Activated CD8-positive, alpha-beta T cell treated with anti-CD3 and anti-CD28 coated beads for 36 hours (primary cell): ENCODE results near the gene CCDC12. TPM values are rescaled to one million over a fixed set of nuclear protein-coding genes. Genes with fewer than 3 reads are reported as not detected.
"Not testable (repeated sequence)": the region's sequence is repeated elsewhere in the genome, so short reads cannot be mapped to it uniquely, and the experiment has no call there.

Source experiments
- ATAC-seq: fragments of 200-7000 bp; cut with Tn5 transposase; one replicate; pipeline ENCODE4 v1.10.0; 2021; ENCODE audit warnings: mild to moderate bottlenecking, moderate library complexity
- CTCF ChIA-PET: fragments of 350-600 bp; sonication (Branson Sonifier 250); formaldehyde crosslinking; loops from one replicate; lab custom pipeline; 2021; ENCODE audit warnings: antibody characterized with exemption; lab: Charles Lee
- POLR2A ChIA-PET: fragments of 350-600 bp; sonication (Branson Sonifier 250); formaldehyde crosslinking; loops from one replicate; lab custom pipeline; 2021; ENCODE audit warnings: antibody characterized with exemption; lab: Charles Lee
- DNase-seq: peaks from one replicate; pipeline ENCODE4 v3.0.0-alpha.2; 2020
- H3K27ac Mint-ChIP-seq: one replicate; pipeline ENCODE4 v1.8.0; 2021; ENCODE audit warnings: mild to moderate bottlenecking, mixed read lengths
- H3K27me3 Mint-ChIP-seq: one replicate; pipeline ENCODE4 v1.8.0; 2021; ENCODE audit warnings: mixed read lengths
- H3K36me3 Mint-ChIP-seq: one replicate; pipeline ENCODE4 v1.8.0; 2021; ENCODE audit warnings: low read depth, mixed read lengths
- H3K4me1 Mint-ChIP-seq: one replicate; pipeline ENCODE4 v1.8.0; 2021; ENCODE audit warnings: low read depth, mixed read lengths
- H3K4me3 Mint-ChIP-seq: one replicate; pipeline ENCODE4 v1.8.0; 2021; ENCODE audit warnings: mild to moderate bottlenecking, moderate library complexity, mixed read lengths
- H3K9me3 Mint-ChIP-seq: one replicate; pipeline ENCODE4 v1.8.0; 2021; ENCODE audit warnings: mixed read lengths
- CTCF ChIP-seq: fragments of 200-600 bp; IDR thresholded peaks from one replicate; pipeline ENCODE4 v1.8.0; 2022; ENCODE audit warnings: antibody characterized with exemption, mild to moderate bottlenecking
- intact Hi-C: fragments of 100-400 bp; cut with micrococcal nuclease; formaldehyde crosslinking; loops from one replicate; pipeline ENCODE4 v1.10.0; 2022
- total RNA-seq, 2 experiments: library from RNA; stranded (reverse); gene quantifications; one replicate each; pipeline ENCODE4 v1.2.3, GENCODE V29; 2021

The CCDC12 gene
- total RNA-seq, 2 experiments from 2014 or later: 51.2 to 51.6 TPM

GRCh38 chr3:46968783-46969428 lies 7.6 kb downstream of the CCDC12 start:
- intact Hi-C loops: no loop called here
- Mint-ChIP-seq H3K4me1 (peaks cover 83% of the 10 kb centered on the region), H3K27me3 (no peaks in the 10 kb centered on the region), H3K36me3 (peaks cover 50% of the 10 kb centered on the region), H3K27ac (peak overlapping the region; percentile 59), H3K4me3 (no peak overlapping the region), H3K9me3 (no peaks in the 10 kb centered on the region)
- ATAC-seq (no peak), DNase-seq (no peak)
- ChIA-PET POLR2A (interaction anchor here (0.8 to 7.3 kb wide), 4 partner anchors 10 to 15 kb away, joined by 3 to 40 read pairs (median 10); partner anchors contain the start of gene NBEAL2), CTCF (no interaction called here)
- no peak for TF ChIP-seq CTCF

GRCh38 chr3:46966811-46967210 lies 9.7 kb downstream of the CCDC12 start:
- Mint-ChIP-seq H3K36me3 (peaks cover 51% of the 10 kb centered on the region), H3K9me3 (no peaks in the 10 kb centered on the region), H3K27ac (peak overlapping the region; percentile 61), H3K27me3 (no peaks in the 10 kb centered on the region), H3K4me3 (no peak overlapping the region), H3K4me1 (peaks cover 82% of the 10 kb centered on the region)
- POLR2A ChIA-PET: interaction anchor here (2.1 to 7.3 kb wide), 2 partner anchors 13 to 19 kb away, joined by 8 to 40 read pairs; partner anchors contain the start of gene NBEAL2
- peak; percentile 48 for ATAC-seq
- CTCF ChIA-PET: interaction anchor here (1.5 kb wide), 1 partner anchor 10 kb away, joined by 4 read pairs; no protein-coding TSS in a partner anchor
- no peak for DNase-seq
- intact Hi-C loops: no loop called here
- no peak for TF ChIP-seq CTCF

- Mint-ChIP-seq H3K27me3 (no peaks in the 10 kb centered on the region), H3K4me1 (peaks cover 82% of the 10 kb centered on the region), H3K36me3 (peaks cover 46% of the 10 kb centered on the region), H3K4me3 (no peak overlapping the region), H3K9me3 (no peaks in the 10 kb centered on the region), H3K27ac (peak overlapping the region; percentile 76)
- TF ChIP-seq CTCF: no peak
- ATAC-seq (no peak), DNase-seq (peak; percentile 52)
- ChIA-PET POLR2A (interaction anchor here (0.6 to 7.3 kb wide), 6 partner anchors 9 to 63 kb away, joined by 3 to 40 read pairs (median 6); partner anchors contain the start of gene NBEAL2), CTCF (interaction anchor here (1.5 to 1.7 kb wide), 2 partner anchors 9 to 34 kb away, joined by 3 to 4 read pairs; no protein-coding TSS in a partner anchor)
- intact Hi-C loops: no loop called here
Observed at GRCh38 chr3:46965151-46965550, 11.4 kb downstream of the CCDC12 start.

GRCh38 chr3:46964038-46964590 lies 12.4 kb downstream of the CCDC12 start:
- intact Hi-C loops, H3K27me3 Mint-ChIP-seq, H3K27ac Mint-ChIP-seq, DNase-seq, H3K9me3 Mint-ChIP-seq, CTCF ChIA-PET, ATAC-seq, H3K4me3 Mint-ChIP-seq: not testable (repeated sequence)
- H3K4me1 Mint-ChIP-seq: peaks cover 82% of the 10 kb centered on the region
- POLR2A ChIA-PET: interaction anchor here (0.6 to 7.3 kb wide), 3 partner anchors 8 to 16 kb away, joined by 3 to 40 read pairs (median 5); partner anchors contain the start of gene NBEAL2
- H3K36me3 Mint-ChIP-seq: peaks cover 43% of the 10 kb centered on the region

GRCh38 chr3:46962990-46963389 lies 13.6 kb downstream of the CCDC12 start:
- H3K36me3 Mint-ChIP-seq: peaks cover 49% of the 10 kb centered on the region
- ATAC-seq: no peak
- H3K27me3 Mint-ChIP-seq: no peaks in the 10 kb centered on the region
- peaks cover 82% of the 10 kb centered on the region for H3K4me1 Mint-ChIP-seq
- no peak overlapping the region for H3K4me3 Mint-ChIP-seq
- POLR2A ChIA-PET: interaction anchor here (1.0 kb wide), 1 partner anchor 13 kb away, joined by 3 read pairs; the partner anchor contains the start of gene CCDC12
- CTCF ChIA-PET: no interaction called here
- no peaks in the 10 kb centered on the region for H3K9me3 Mint-ChIP-seq
- no peak for DNase-seq
- intact Hi-C loops: no loop called here
- TF ChIP-seq CTCF: no peak
- no peak overlapping the region for H3K27ac Mint-ChIP-seq
